COLO829 (cell line): ENCODE measurements around the gene TRAPPC8.

Experiments
- DNase-seq: peaks from one replicate; pipeline ENCODE4 v3.0.0; 2012; ENCODE audit warnings: low spot score

TRAPPC8 gene

GRCh38 chr18:31793531-31793930, 149.4 kb downstream of the TRAPPC8 start:
- DNase-seq: no peak

- no peak for DNase-seq
Measured at GRCh38 chr18:31792580-31792911, 150.4 kb downstream of the TRAPPC8 start.

GRCh38 chr18:31791817-31792579, 150.9 kb downstream of the TRAPPC8 start:
- DNase-seq: no peak

- no peak for DNase-seq
Measured at GRCh38 chr18:31789409-31789808, 153.5 kb downstream of the TRAPPC8 start.

- no peak for DNase-seq
Measured at GRCh38 chr18:31783059-31783458, 159.9 kb downstream of the TRAPPC8 start.
